Measurements from ENCODE around the gene IL27RA.

- TF ChIP-seq POLR2A (IDR thresholded peaks at IDR 0.05; ENCODE audit: low read length), result no peak
- TF ChIP-seq GATA1 (IDR thresholded peaks at IDR 0.05; ENCODE audit: low read depth, low read length), result no peak
These were observed 24.6 kb downstream of the IL27RA start for GRCh38 chr19:14056069-14056666.

Data from erythroblast (primary cell).